ENCODE data around the gene PRELP. TPM values are rescaled to one million over a fixed set of nuclear protein-coding genes. Genes with fewer than 3 reads are reported as not detected.

PRELP gene
- total RNA-seq, 1 donor from 2014 or later, result 6.4 TPM

DNA sequence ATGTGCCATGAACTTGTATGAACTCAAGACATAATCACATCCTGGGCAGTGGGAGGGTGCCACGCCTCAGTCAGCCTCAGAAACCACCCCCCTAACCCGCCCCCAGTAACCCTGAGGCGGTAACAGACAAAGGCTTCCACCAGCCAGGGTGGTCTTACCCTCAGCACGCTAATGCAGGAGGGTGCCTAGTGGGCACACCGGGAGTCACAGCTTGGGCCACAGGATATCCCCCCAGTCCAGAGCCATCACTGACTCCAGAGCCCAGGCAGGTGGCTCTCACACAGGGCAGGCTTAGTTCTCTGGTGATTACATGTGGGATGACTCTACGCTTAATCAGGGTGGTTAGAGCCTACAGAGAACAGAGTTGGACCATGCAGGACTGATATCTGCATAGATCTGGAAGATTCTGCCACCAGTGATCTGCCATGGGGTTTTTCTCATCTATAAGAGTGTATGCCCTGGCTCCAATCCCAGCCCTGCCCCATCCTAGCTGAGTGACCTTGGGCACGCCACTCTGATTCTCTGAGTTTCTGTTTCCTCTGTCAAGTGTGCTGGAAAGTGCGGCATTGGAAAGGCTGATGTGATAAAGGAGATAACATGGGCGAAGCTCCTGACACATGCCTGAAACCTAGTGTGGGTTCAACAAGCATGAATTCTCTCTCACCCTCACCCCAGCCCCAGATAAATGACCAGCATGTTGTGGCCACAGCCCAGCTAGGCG is 45.6 kb downstream of the PRELP start:
- DNase-seq (ENCODE audit: low spot score) (no peak), ATAC-seq (peak; percentile 70)

DNA sequence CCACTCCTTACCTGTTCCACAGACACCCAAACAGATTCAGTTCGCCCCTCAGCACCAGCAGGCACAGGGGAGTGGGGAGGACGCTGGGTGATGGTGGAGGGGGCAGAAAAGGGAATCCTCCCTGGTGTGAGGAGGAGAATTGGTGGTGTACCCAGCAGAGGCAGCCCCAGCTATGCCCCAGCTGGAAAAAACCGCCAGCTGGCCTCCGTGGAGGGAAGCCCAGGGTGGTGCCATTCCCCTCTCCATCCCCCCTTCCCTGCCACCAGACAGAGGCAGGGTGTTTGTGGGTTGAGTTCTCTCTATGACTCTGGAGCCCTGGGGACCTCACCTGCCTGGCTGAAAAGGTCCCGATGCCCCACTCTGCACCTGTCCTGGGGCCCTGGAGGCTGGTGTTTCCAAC is 46.2 kb downstream of the PRELP start:
- DNase-seq (ENCODE audit: low spot score) (no peak), ATAC-seq (no peak)

DNA sequence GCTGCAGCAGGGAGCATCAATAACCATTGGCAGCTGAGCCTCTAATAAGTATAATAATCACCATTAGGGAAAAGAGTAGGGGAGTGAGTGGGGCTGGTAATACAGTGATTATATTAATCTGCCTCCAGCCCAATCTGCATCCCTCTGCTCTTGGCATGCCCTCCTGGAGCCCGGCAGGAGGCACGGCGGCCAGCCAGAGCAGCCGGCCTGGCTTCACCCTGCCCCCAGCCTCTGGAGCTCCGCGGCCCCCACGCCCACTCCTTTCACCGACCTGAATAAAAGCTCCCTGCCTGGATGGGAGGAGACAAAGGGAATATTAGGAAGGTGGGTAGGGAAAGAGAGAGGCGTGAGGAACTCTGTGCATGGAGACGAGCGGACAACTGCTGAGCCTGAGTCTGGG is 46.6 kb downstream of the PRELP start:
- DNase-seq (ENCODE audit: low spot score) (no peak), ATAC-seq (no peak)

DNA sequence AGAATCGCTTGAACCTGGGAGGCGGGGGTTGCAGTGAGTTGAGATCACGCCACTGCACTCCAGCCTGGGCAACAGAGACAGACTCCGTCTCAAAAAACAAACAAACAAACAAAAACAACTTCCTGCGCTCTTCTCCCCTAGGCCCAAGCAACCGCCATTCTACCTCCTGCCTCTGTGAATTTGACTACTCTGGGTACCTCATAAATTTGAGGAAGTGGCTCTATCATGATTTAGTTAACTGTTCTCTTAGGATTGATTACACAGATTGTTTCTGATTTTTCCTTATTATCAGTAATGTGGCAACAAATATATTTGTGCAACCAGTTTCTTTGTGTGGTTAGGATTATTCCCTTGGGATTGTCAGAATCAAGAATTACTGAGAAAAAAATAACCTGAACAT is 48.1 kb downstream of the PRELP start:
- ATAC-seq, result no peak
- DNase-seq (ENCODE audit: low spot score), result no peak

DNA sequence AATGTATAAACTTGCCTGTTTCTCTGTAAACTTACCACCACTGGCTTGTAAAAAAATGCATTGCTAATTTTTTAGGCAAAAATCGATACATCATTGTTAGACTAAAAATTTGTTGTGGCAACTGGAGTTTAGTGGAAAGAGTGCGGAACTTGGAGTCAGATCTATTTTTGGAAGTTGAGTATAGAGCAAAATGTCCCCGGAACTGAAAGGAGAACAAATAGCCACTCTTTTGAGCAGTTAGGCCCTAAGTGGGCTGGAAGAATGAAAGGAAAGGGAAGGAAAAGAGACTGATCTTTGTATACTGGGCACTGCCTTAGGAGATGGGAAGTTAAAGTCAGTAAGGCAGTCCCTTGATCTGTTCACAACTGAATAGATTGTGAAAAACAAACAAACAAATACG is 48.5 kb downstream of the PRELP start:
- ATAC-seq (no peak), DNase-seq (ENCODE audit: low spot score) (no peak)

DNA sequence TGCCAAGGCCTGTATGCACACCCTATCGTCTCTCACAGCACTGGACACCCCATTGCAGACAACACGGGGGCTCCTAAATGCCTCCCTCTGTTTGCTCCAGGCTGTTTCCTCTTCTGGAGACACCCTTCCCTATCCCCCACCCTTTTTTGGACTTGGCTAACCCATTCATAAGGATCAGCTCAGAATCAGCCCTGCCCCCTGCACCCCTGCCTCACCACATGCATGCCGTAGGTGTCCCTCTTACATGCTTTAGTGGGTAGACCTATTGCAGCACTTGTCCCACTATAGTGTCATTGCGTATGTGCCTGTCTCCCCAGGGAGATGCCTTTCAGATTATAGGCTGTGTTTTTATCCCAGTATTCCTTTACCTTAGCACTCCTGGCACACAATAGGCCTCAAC is 49.2 kb downstream of the PRELP start:
- no peak for DNase-seq (ENCODE audit: low spot score)
- ATAC-seq, result no peak

DNA sequence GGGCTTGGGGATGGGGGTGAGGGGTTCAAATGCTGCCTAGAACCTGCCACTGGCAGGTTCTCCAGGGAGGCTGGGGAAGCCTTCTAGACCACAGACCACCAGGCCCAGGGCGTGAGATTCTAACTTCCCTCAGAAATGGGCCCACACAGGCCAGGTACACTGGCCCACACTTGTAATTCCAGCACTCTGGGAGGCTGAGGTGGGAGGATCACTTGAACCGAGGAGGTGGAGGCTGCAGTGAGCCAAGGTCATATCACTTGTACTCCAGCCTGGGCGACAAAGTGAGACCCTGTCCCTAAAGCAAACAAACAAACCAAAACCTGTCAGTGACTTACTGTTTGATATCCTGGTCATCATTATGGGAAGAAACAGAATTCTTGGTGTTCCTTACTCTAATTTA is 50.1 kb downstream of the PRELP start:
- DNase-seq (ENCODE audit: low spot score), result no peak

DNA sequence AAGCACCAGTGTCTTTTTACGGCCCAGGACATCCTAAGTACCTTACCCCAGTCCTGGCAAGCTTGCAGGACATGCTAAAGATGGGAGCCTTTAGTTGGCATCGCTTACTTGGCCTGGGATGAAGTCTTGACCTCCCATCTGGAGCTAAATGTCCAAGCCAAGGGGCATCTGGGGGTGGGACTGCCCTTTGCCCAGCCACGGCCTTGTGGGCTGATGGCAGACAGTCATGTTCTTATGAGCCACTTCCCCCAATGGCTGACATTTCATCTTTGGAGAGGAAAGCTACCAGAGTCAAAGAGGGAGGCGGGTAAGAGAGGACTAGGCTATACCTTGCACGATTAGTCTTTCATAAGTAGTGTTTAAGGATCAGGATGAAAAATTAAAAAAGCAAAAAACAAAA is 50.5 kb downstream of the PRELP start:
- ATAC-seq (no peak), DNase-seq (ENCODE audit: low spot score) (no peak)

More for the DNA sequence above, 50.1 kb downstream of the PRELP start:
- ATAC-seq, result no peak

DNA sequence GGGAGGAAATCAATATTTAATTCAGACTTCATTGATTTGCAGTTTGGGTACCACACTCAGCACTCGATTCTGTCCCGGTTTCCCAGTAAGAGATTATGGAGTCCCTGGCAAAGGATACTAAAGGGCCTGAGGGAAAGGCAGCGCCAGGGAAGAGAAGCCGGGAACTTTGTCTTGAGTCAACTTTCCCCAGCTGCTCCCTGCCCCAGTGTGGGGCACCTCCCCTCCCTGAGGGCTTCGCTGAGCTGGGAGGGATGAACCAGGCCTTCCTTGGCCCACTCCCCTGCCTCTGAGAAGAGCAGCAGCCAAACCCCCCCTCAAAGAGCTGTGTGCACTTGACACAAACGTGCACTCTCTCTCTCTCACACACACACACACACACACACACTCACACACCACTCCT is 51.0 kb downstream of the PRELP start:
- ATAC-seq (no peak), DNase-seq (ENCODE audit: low spot score) (no peak)

DNA sequence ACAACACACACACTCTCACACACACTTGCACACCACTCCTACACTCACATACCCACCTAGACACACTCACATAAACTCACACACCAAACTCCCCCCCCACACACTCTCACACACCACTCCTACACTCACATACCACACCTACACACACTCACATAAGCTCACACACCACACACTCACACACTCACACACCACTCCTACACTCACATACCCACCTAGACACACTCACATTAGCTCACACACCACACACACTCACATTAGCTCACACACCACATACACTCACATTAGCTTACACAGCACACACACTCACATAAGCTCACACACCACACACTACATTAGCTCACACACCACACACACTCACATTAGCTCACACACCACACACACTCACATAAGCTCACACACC is 51.4 kb downstream of the PRELP start:
- DNase-seq (ENCODE audit: low spot score) (no peak), ATAC-seq (no peak)

DNA sequence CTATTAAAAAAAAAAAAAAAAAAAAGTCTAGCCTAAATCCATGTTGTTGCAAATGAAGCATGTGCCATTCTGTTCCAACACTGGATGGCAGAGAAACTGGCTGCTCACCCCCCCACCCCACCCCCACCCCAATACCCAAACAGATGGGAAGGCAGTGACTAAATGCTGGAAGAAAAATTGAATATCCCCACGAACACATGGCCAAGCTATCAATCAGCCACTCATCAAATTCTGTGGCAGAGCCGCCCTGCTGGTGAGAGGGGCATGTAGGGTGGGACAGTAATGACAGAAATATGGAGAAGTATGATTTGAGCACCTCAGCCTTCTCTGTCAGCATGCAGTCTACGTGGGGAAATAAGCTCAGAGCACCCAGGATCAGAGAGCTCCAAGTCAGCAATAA is 52.5 kb downstream of the PRELP start:
- DNase-seq (ENCODE audit: low spot score) (no peak), ATAC-seq (no peak)

DNA sequence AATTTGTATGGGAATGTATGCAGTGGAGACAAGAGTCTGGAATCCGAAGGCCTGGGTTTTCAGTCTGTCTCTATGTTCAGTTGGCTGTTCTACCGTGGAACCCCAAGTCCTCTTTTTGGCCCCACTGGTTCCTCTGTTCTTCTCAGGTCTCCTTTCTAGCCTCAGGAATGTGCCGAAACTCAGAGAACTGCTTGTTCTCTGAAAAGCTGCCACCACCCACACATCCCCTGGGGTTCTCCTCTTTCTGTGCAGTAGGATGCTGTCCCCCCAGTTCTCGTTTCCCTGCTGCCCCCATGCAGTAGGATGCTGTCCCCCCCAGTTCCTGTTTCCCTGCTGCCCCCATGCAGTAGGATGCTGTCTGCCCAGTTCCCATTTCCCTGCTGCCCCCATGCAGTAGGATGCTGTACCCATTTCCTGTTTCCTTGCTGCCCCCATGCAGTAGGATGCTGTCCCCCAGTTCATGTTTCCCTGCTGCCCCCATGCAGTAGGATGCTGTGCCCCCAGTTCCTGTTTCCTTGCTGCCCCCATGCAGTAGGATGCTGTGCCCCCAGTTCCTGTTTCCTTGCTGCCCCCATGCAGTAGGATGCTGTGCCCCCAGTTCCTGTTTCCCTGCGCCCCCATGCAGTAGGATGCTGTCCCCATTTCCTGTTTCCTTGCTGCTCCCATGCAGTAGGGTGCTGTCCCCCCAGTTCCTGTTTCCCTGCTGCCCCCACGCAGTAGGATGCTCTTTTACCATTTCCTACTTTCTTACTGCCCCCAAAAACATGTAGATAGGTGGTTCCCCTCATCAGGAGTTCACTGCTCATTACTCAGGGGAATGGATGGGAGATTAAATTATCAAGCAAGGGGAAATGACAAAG is 53.6 kb downstream of the PRELP start:
- DNase-seq (ENCODE audit: low spot score), result no peak
- no peak for ATAC-seq

DNA sequence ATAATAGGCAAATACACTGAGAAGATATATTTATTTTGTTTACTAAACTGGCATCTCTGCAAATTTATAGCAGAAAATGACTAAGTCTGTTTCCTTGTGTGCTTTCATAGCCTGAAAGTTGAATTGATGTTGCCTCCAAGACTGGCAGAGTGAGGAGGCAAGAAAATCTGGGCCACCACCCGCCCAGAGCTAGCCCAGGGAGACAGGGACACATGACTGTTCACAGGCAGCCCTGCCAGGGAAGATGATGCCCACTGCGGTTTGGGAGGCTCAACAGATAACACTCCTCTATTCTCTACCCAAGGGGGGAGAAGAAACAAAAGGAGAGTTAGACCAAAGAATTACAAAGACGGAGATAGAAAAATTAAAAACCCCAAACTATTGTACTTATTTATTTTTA is 55.5 kb downstream of the PRELP start:
- DNase-seq (ENCODE audit: low spot score) (no peak), ATAC-seq (no peak)

DNA sequence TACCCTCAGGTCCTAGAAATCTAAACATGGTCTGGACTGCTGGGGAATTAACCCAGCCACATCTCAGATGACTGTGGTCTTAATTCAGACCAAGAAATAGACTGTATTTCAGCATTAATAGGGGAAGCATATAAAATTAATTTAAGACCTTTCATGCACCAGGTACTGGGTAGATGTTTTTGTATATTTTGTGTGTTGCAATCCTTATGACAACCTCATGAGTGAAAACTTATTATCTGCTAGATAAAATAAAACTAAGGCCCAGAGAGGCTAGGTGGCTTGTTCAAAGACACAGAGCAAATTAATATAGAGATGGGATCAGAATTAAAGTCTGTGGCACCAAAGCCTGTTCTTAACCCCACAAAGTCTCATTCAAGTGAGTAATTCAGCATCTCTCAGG is 58.4 kb downstream of the PRELP start:
- DNase-seq (ENCODE audit: low spot score) (no peak), ATAC-seq (no peak)

DNA sequence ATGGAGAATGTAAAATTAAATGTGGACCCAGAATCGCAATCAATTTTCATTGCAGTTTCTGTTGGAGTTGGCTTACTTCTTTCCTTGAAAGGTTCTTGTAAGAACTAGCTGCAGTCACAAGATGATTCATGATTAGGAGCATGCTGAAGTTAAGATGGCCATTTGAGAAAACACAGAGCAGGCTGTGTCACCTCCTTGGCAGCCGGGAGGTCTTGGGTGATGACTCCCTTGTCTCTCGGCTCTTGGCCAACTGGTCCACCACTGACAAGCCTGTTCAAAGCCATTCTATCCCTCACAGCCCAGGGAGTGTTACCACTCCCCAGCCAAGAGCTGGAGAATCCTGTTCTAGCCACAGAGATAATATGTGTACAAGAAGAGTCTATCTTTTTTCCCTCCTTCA is 58.9 kb downstream of the PRELP start:
- no peak for DNase-seq (ENCODE audit: low spot score)
- ATAC-seq, result no peak

DNA sequence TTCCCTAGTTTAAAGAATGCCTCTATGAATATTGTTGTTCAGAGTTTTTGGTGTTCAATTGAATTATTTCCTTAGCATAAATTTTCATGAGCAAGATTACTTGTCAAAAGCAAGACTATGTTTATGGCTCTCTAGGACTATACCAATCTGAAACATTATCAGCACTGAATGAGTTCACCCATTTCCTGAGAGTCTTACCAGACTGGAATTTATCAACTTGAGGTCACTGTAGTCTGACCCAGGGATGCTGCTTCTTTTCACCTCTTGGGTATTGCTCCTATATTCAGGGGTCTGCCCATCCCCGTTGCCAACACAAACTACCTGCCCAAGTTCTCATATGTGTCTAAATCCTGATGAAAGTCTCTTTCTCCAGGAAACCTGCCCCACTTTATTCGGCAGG is 61.0 kb downstream of the PRELP start:
- no peak for DNase-seq (ENCODE audit: low spot score)
- no peak for ATAC-seq

DNA sequence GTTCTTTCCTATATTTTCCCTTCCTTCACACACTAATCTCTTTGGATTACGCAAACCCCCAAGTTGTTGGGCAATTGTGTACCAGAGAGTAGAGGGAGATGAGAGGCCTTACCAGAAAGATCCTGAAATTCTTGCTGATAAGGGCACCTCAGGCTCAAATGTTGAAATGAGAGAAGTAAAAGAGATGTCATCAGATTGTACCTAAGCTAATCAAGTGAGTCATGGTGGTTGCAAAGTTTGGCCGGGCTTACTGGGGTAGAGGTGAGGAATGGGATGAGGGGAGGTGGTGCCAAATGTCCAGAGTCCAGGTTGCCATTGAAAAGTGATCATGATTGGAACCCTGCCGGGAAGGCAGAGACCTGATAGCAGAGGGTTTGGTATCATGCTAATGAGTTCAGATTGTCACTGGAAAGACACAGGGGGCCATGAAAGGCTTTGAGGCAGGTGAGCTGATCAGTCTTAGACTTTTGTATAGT is 61.4 kb downstream of the PRELP start:
- ATAC-seq (peak; percentile 67), DNase-seq (ENCODE audit: low spot score) (peak; percentile 94)

DNA sequence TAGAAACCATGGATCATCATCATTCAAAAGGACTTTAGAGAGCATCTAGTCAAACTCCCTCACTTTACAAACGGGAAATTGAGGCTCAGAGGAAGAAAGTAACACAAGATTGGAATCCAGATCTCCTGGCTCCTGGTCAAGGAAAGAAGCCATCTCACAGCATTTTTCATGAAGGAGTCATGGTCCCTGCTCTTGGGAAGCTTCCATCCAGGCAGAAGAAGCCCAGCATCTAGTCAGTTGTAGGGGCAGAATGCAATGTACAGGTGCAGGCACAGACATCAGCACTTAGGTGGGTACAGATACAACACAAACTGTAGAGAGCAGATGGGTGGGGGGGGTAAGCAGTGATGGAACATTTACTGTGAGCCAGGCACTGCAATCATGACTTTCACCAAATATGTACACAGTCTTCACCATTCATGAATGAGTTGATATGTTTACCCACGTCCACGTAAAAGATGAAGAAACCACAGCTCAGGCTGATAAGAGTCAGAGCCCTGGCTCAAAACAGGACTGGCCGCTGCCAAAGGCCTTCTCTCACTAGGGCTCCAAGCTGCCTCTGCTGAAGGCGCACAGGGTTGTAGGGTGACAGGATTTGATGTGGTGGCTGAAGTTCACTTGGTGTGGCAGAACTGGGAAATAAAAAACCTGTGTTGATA is 62.3 kb downstream of the PRELP start:
- ATAC-seq (peak; percentile 80), DNase-seq (ENCODE audit: low spot score) (peak; percentile 94)

DNA sequence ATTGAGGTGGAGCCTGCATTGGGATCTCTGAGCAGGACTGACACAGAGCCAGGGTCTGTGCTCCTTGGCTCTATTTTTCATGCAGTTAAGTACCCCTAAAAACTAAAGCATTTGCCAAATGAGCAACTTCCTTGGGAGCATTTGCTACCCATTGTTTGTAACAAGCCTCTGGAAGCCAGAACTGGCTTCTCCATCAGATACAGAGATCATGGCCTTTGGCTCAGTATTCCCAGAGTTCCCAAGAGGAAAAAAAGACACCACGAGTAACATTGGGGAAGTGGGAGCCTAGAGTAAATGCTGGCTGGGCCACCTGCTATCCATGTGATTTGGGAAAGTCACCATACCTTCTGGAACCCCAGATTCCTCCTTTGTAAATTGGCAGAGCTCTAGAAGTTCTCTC is 63.1 kb downstream of the PRELP start:
- DNase-seq (ENCODE audit: low spot score), result no peak
- no peak for ATAC-seq

DNA sequence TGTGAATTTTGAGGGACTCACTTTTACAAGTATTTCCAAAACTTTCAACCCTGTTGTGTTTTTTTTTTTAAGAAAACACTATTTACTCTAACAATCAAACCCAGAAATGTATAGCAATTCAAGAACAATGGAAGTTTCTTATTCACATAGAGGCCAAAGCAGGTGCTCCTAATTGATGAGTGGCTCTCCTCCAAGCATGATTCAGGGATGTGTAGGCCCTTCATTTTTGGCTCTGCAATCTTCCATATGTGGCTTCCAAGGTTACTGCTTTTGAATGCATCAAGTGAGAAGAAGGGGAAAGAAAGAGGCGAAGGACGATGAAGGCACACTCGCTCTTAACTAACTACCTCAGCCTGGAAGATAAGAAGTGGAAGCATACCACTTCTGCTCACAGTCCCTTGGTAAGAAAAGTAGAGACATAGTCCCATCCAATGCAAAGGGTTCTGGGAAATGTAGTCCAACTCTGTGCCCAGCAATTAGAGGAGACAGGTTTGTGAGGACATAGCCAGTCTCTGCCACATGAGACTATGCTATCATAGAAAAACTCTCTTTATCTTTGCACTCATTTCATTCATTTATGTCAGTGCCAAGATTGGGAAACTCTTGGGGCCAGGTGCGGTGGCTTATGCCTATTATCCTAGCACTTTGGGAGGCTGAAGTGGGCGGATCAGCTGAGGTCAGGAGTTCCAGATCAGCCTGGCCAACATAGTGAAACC is 64.4 kb downstream of the PRELP start:
- DNase-seq (ENCODE audit: low spot score), result peak; percentile 76
- ATAC-seq, result peak; percentile 47
